Endothelial cell of umbilical vein (primary cell): Measurements from ENCODE around the gene TRABD.

Experiments
- EZH2 ChIP-seq: IDR thresholded peaks from 2 replicates; pipeline ENCODE4 v1.6.1; 2012; ENCODE audit warnings: borderline replicate concordance, low read depth, mild to moderate bottlenecking, moderate library complexity, low read length, inconsistent platforms; ENCODE audit not compliant: severe bottlenecking
- POLR2AphosphoS5 ChIP-seq: IDR thresholded peaks from 2 replicates; pipeline ENCODE4 v1.6.1; 2012; ENCODE audit warnings: low read depth, mild to moderate bottlenecking, control low read depth, low read length, moderate library complexity; ENCODE audit not compliant: insufficient read depth
- TF ChIP-seq, protein P1 (sequence below), 2 donors: IDR thresholded peaks; 1 replicate in 1 of 2; 2 replicates in 1 of 2; pipeline ENCODE4 v1.5.1; 2011; ENCODE audit warnings: low read length in 2 of 2, mild to moderate bottlenecking in 2 of 2, moderate library complexity in 2 of 2, control low read depth in 1 of 2, inconsistent platforms in 1 of 2, low read depth in 1 of 2; ENCODE audit not compliant: insufficient read depth in 1 of 2; ENCODE audit errors: extremely low read depth in 1 of 2

DNA sequence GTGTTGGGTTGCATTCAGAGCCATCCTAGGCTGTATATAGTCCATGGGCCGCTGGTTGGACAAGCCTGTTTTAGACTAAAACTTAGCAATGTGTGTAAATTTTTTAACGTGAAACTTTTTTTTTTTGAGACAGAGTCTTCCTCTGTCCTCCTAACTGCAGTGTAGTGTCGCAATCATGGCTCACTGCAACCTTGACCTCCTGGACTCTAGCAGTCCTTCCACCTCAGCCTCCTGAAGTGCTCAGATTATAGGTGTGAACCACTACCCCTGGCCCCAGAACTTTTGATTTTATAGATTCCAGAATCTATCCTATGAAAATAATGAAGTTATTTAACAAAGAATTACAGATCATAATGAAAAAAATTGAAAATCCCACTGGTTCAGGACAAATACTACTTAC lies 45.1 kb upstream of the TRABD start:
- TF ChIP-seq EZH2: no peak
- TF ChIP-seq, protein P1, sequence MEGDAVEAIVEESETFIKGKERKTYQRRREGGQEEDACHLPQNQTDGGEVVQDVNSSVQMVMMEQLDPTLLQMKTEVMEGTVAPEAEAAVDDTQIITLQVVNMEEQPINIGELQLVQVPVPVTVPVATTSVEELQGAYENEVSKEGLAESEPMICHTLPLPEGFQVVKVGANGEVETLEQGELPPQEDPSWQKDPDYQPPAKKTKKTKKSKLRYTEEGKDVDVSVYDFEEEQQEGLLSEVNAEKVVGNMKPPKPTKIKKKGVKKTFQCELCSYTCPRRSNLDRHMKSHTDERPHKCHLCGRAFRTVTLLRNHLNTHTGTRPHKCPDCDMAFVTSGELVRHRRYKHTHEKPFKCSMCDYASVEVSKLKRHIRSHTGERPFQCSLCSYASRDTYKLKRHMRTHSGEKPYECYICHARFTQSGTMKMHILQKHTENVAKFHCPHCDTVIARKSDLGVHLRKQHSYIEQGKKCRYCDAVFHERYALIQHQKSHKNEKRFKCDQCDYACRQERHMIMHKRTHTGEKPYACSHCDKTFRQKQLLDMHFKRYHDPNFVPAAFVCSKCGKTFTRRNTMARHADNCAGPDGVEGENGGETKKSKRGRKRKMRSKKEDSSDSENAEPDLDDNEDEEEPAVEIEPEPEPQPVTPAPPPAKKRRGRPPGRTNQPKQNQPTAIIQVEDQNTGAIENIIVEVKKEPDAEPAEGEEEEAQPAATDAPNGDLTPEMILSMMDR (IDR thresholded peaks at IDR 0.05; ENCODE audit: extremely low read depth in 1 of 2, insufficient read depth in 1 of 2, low read depth in 1 of 2, low read length in 2 of 2): no peak
- TF ChIP-seq POLR2AphosphoS5: no peak
